ENCODE results near the gene VPS13A.
A peak's percentile ranks its signal among the peaks of the same experiment; 100 is the strongest.
"Not testable (repeated sequence)": the region's sequence is repeated elsewhere in the genome, so short reads cannot be mapped to it uniquely, and the experiment has no call there.

VPS13A gene

GRCh38 chr9:77183581-77183980 lies 6.2 kb downstream of the VPS13A start:
- no peak for DNase-seq (ENCODE audit: low spot score)

GRCh38 chr9:77188242-77188641 lies 10.9 kb downstream of the VPS13A start:
- DNase-seq (ENCODE audit: low spot score) = no peak

- peak; percentile 9 for DNase-seq (ENCODE audit: low spot score)
Measured at GRCh38 chr9:77194423-77194822, 17.1 kb downstream of the VPS13A start.

GRCh38 chr9:77210116-77210515 lies 32.8 kb downstream of the VPS13A start:
- peak; percentile 7 for DNase-seq (ENCODE audit: low spot score)

GRCh38 chr9:77211561-77211960 lies 34.2 kb downstream of the VPS13A start:
- DNase-seq (ENCODE audit: low spot score) = no peak

GRCh38 chr9:77212801-77213200 lies 35.5 kb downstream of the VPS13A start:
- no peak for DNase-seq (ENCODE audit: low spot score)

- no peak for DNase-seq (ENCODE audit: low spot score)
Measured at GRCh38 chr9:77215874-77216273, 38.5 kb downstream of the VPS13A start.

- DNase-seq (ENCODE audit: low spot score) = peak; percentile 23
Measured at GRCh38 chr9:77218612-77219011, 41.3 kb downstream of the VPS13A start.

- DNase-seq (ENCODE audit: low spot score) = no peak
Measured at GRCh38 chr9:77221431-77221830, 44.1 kb downstream of the VPS13A start.

GRCh38 chr9:77224746-77225312 lies 47.5 kb downstream of the VPS13A start:
- DNase-seq (ENCODE audit: low spot score) = no peak

GRCh38 chr9:77236693-77237092 lies 59.4 kb downstream of the VPS13A start:
- DNase-seq (ENCODE audit: low spot score) = no peak

- no peak for DNase-seq (ENCODE audit: low spot score)
Measured at GRCh38 chr9:77237896-77238295, 60.6 kb downstream of the VPS13A start.

GRCh38 chr9:77251050-77251449 lies 73.7 kb downstream of the VPS13A start:
- no peak for DNase-seq (ENCODE audit: low spot score)

GRCh38 chr9:77257275-77257674 lies 79.9 kb downstream of the VPS13A start:
- no peak for DNase-seq (ENCODE audit: low spot score)

- no peak for DNase-seq (ENCODE audit: low spot score)
Measured at GRCh38 chr9:77261605-77262004, 84.3 kb downstream of the VPS13A start.

- DNase-seq (ENCODE audit: low spot score) = not testable (repeated sequence)
Measured at GRCh38 chr9:77267762-77268161, 90.4 kb downstream of the VPS13A start.

- DNase-seq (ENCODE audit: low spot score) = no peak
Measured at GRCh38 chr9:77271023-77271690, 93.8 kb downstream of the VPS13A start.

- DNase-seq (ENCODE audit: low spot score) = no peak
Measured at GRCh38 chr9:77276799-77277198, 99.5 kb downstream of the VPS13A start.

- no peak for DNase-seq (ENCODE audit: low spot score)
Measured at GRCh38 chr9:77277719-77278118, 100.4 kb downstream of the VPS13A start.

- no peak for DNase-seq (ENCODE audit: low spot score)
Measured at GRCh38 chr9:77283991-77284390, 106.7 kb downstream of the VPS13A start.

- DNase-seq (ENCODE audit: low spot score) = no peak
Measured at GRCh38 chr9:77284616-77285015, 107.3 kb downstream of the VPS13A start.

GRCh38 chr9:77290373-77290772 lies 113.0 kb downstream of the VPS13A start:
- no peak for DNase-seq (ENCODE audit: low spot score)

- peak; percentile 17 for DNase-seq (ENCODE audit: low spot score)
Measured at GRCh38 chr9:77291714-77292113, 114.4 kb downstream of the VPS13A start.

- no peak for DNase-seq (ENCODE audit: low spot score)
Measured at GRCh38 chr9:77293949-77294348, 116.6 kb downstream of the VPS13A start.
